ENCODE measurements around the gene FABP6.

FABP6 gene

GRCh38 chr5:160198146-160198545, 31.2 kb upstream of the FABP6 start:
- DNase-seq (ENCODE audit: low read depth in 1 of 2, low spot score in 1 of 2), result no peak
- TF ChIP-seq JUND (IDR thresholded peaks at IDR 0.05; ENCODE audit: low read depth), result no peak
- in situ Hi-C loops (cut with HindIII; ENCODE audit: low pct_unique_long_range_greater_than_20kb, low sequenced_read_pairs), result no loop called here

- DNase-seq (ENCODE audit: low read depth in 1 of 2, low spot score in 1 of 2), result no peak
- no peak for TF ChIP-seq JUND (IDR thresholded peaks at IDR 0.05; ENCODE audit: low read depth)
- in situ Hi-C loops (cut with HindIII; ENCODE audit: low pct_unique_long_range_greater_than_20kb, low sequenced_read_pairs), result no loop called here
Observed at GRCh38 chr5:160198841-160199409, 30.4 kb upstream of the FABP6 start.

GRCh38 chr5:160199410-160199911, 29.8 kb upstream of the FABP6 start:
- DNase-seq (ENCODE audit: low read depth in 1 of 2, low spot score in 1 of 2), result peak; percentile 71 to 84
- in situ Hi-C loops (cut with HindIII; ENCODE audit: low pct_unique_long_range_greater_than_20kb, low sequenced_read_pairs), result no loop called here
- TF ChIP-seq JUND (IDR thresholded peaks at IDR 0.05; ENCODE audit: low read depth), result no peak

GRCh38 chr5:160207061-160207460, 22.2 kb upstream of the FABP6 start:
- no peak for DNase-seq (ENCODE audit: low read depth in 1 of 2, low spot score in 1 of 2)
- in situ Hi-C loops (cut with HindIII; ENCODE audit: low pct_unique_long_range_greater_than_20kb, low sequenced_read_pairs), result no loop called here
- TF ChIP-seq JUND (IDR thresholded peaks at IDR 0.05; ENCODE audit: low read depth), result no peak

- TF ChIP-seq JUND (IDR thresholded peaks at IDR 0.05; ENCODE audit: low read depth), result no peak
- in situ Hi-C loops (cut with HindIII; ENCODE audit: low pct_unique_long_range_greater_than_20kb, low sequenced_read_pairs), result no loop called here
- peak in 1 of 2 experiments; percentile 65 for DNase-seq (ENCODE audit: low read depth in 1 of 2, low spot score in 1 of 2)
Observed at GRCh38 chr5:160209917-160210316, 19.4 kb upstream of the FABP6 start.

- no peak for DNase-seq (ENCODE audit: low read depth in 1 of 2, low spot score in 1 of 2)
- in situ Hi-C loops (cut with HindIII; ENCODE audit: low pct_unique_long_range_greater_than_20kb, low sequenced_read_pairs), result no loop called here
- TF ChIP-seq JUND (IDR thresholded peaks at IDR 0.05; ENCODE audit: low read depth), result no peak
Observed at GRCh38 chr5:160210606-160211005, 18.7 kb upstream of the FABP6 start.

- TF ChIP-seq JUND (IDR thresholded peaks at IDR 0.05; ENCODE audit: low read depth), result no peak
- in situ Hi-C loops (cut with HindIII; ENCODE audit: low pct_unique_long_range_greater_than_20kb, low sequenced_read_pairs), result no loop called here
- no peak for DNase-seq (ENCODE audit: low read depth in 1 of 2, low spot score in 1 of 2)
Observed at GRCh38 chr5:160211352-160211751, 18.0 kb upstream of the FABP6 start.

- DNase-seq (ENCODE audit: low read depth in 1 of 2, low spot score in 1 of 2), result peak; percentile 62 to 71
- no peak for TF ChIP-seq JUND (IDR thresholded peaks at IDR 0.05; ENCODE audit: low read depth)
- in situ Hi-C loops (cut with HindIII; ENCODE audit: low pct_unique_long_range_greater_than_20kb, low sequenced_read_pairs), result no loop called here
Observed at GRCh38 chr5:160213537-160213936, 15.8 kb upstream of the FABP6 start.

- DNase-seq (ENCODE audit: low read depth in 1 of 2, low spot score in 1 of 2), result no peak
- in situ Hi-C loops (cut with HindIII; ENCODE audit: low pct_unique_long_range_greater_than_20kb, low sequenced_read_pairs), result no loop called here
- TF ChIP-seq JUND (IDR thresholded peaks at IDR 0.05; ENCODE audit: low read depth), result no peak
Observed at GRCh38 chr5:160219356-160219755, 9.9 kb upstream of the FABP6 start.

GRCh38 chr5:160221082-160221481, 8.2 kb upstream of the FABP6 start:
- DNase-seq (ENCODE audit: low read depth in 1 of 2, low spot score in 1 of 2), result no peak
- no peak for TF ChIP-seq JUND (IDR thresholded peaks at IDR 0.05; ENCODE audit: low read depth)
- in situ Hi-C loops (cut with HindIII; ENCODE audit: low pct_unique_long_range_greater_than_20kb, low sequenced_read_pairs), result no loop called here

GRCh38 chr5:160227012-160227411, 2.3 kb upstream of the FABP6 start:
- in situ Hi-C loops (cut with HindIII; ENCODE audit: low pct_unique_long_range_greater_than_20kb, low sequenced_read_pairs), result no loop called here
- no peak for DNase-seq (ENCODE audit: low read depth in 1 of 2, low spot score in 1 of 2)
- TF ChIP-seq JUND (IDR thresholded peaks at IDR 0.05; ENCODE audit: low read depth), result no peak

- peak; percentile 18 to 91 for DNase-seq (ENCODE audit: low read depth in 1 of 2, low spot score in 1 of 2)
- no peak for TF ChIP-seq JUND (IDR thresholded peaks at IDR 0.05; ENCODE audit: low read depth)
Observed at GRCh38 chr5:160230686-160231527, 1.6 kb downstream of the FABP6 start.

GRCh38 chr5:160231783-160232342, 2.6 kb downstream of the FABP6 start:
- TF ChIP-seq JUND (IDR thresholded peaks at IDR 0.05; ENCODE audit: low read depth), result no peak
- no peak for DNase-seq (ENCODE audit: low read depth in 1 of 2, low spot score in 1 of 2)
- in situ Hi-C loops (cut with HindIII; ENCODE audit: low pct_unique_long_range_greater_than_20kb, low sequenced_read_pairs), result no loop called here

More at GRCh38 chr5:160230686-160231527, 1.6 kb downstream of the FABP6 start:
- in situ Hi-C loops (cut with HindIII; ENCODE audit: low pct_unique_long_range_greater_than_20kb, low sequenced_read_pairs), result no loop called here
